Astrocyte (in vitro differentiated cells and primary cell): Measurements from ENCODE around the gene C1QL4.

Experiments
- CTCF ChIP-seq: IDR thresholded peaks from 2 replicates; pipeline ENCODE4 v1.5.1; 2011; ENCODE audit warnings: low read depth, mild to moderate bottlenecking, inconsistent platforms, low read length, moderate library complexity; ENCODE audit not compliant: insufficient read depth
- EZH2 ChIP-seq: IDR thresholded peaks from 2 replicates; pipeline ENCODE4 v1.6.1; 2012; ENCODE audit warnings: mild to moderate bottlenecking, low read length, inconsistent platforms; ENCODE audit not compliant: insufficient read depth

- no peak for TF ChIP-seq CTCF
- TF ChIP-seq EZH2: no peak
Measured at GRCh38 chr12:49314811-49315210, 22.2 kb downstream of the C1QL4 start.
